ENCODE results near the gene BIRC3.

DNA sequence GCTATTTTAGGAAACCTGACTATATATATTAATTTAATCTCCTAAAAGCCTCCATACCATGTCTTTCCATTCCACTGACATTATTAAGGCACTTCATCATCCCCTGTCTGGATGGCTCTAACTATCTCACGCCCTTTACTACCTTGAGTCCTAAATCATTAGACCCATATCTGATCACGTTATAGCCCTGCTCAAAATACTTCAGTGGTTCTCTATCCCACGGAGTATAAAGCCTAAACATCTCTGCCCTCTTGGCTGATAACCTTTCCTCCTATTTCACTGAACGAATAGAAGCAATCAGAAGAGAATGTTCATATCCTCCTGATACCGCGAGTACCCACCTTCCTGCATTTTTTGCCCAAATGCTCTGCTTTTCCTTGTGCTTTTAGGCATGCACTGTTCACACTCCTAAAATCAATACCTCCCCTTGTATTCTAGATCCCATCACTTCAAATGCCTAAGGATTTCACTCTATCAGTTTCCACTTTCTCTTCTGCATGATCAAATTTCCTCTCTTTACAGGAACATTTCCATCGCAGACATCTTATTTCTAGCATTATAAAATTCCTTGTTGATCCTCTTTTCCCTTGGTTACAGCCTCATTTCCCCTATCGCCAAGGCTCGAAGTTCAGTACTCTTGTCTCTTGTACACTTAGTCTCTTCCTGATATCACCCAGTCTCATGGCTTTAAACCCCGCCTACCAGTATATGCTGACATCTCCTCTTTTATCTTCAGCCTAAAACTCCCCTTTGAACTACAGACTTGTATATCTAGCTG lies 45.0 kb upstream of the BIRC3 start:
- TF ChIP-seq CTCF (IDR thresholded peaks at IDR 0.05) (no peak), EP300 (IDR thresholded peaks at IDR 0.05) (no peak), POLR2A (IDR thresholded peaks at IDR 0.05) (no peak), POLR2AphosphoS5 (IDR thresholded peaks at IDR 0.05) (no peak)

Data from sigmoid colon (tissue), 4 donors.